ENCODE measurements around the gene GARRE1.

DNA sequence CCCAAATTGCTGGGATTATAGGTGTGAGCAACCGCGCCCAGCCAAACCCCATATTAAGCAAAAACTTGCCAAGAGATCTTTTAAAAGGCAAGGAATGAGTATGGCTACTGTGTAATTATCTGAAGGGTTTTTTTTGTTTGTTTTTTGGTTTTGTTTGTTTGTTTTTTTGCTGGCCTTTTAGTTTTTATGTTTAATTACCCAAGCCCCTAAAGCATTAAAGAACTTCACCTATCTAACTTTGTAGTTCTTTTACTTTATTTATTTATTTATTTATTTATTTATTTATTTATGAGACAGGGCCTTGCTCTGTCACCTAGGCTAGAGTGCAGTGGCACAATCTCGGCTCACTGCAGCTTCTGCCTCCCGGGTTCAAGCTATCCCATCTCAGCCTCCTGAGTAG, 40.3 kb upstream of the GARRE1 start:
- TF ChIP-seq POLR2A (IDR thresholded peaks at IDR 0.05), result no peak
- TF ChIP-seq, protein P1, sequence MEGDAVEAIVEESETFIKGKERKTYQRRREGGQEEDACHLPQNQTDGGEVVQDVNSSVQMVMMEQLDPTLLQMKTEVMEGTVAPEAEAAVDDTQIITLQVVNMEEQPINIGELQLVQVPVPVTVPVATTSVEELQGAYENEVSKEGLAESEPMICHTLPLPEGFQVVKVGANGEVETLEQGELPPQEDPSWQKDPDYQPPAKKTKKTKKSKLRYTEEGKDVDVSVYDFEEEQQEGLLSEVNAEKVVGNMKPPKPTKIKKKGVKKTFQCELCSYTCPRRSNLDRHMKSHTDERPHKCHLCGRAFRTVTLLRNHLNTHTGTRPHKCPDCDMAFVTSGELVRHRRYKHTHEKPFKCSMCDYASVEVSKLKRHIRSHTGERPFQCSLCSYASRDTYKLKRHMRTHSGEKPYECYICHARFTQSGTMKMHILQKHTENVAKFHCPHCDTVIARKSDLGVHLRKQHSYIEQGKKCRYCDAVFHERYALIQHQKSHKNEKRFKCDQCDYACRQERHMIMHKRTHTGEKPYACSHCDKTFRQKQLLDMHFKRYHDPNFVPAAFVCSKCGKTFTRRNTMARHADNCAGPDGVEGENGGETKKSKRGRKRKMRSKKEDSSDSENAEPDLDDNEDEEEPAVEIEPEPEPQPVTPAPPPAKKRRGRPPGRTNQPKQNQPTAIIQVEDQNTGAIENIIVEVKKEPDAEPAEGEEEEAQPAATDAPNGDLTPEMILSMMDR (IDR thresholded peaks at IDR 0.05), result no peak

Measured in heart left ventricle (tissue), 13 donors.